Stimulated activated naive CD8-positive, alpha-beta T cell treated with anti-CD3 and anti-CD28 coated beads, Interleukin-15, Interleukin-2, amounts not matched to agents 100 U/mL and 50 U/mL, for 24 hours (primary cell): Measurements from ENCODE around the gene RGS5.
"Not testable (repeated sequence)": the region's sequence is repeated elsewhere in the genome, so short reads cannot be mapped to it uniquely, and the experiment has no call there.

ENCODE experiments used
- ATAC-seq: fragments of 150-1000 bp; cut with Tn5 transposase; one replicate; pipeline ENCODE4 v1.10.0; 2021
- DNase-seq: peaks from one replicate; pipeline ENCODE4 v3.0.0; 2021

Gene RGS5, protein sequence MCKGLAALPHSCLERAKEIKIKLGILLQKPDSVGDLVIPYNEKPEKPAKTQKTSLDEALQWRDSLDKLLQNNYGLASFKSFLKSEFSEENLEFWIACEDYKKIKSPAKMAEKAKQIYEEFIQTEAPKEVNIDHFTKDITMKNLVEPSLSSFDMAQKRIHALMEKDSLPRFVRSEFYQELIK

DNA sequence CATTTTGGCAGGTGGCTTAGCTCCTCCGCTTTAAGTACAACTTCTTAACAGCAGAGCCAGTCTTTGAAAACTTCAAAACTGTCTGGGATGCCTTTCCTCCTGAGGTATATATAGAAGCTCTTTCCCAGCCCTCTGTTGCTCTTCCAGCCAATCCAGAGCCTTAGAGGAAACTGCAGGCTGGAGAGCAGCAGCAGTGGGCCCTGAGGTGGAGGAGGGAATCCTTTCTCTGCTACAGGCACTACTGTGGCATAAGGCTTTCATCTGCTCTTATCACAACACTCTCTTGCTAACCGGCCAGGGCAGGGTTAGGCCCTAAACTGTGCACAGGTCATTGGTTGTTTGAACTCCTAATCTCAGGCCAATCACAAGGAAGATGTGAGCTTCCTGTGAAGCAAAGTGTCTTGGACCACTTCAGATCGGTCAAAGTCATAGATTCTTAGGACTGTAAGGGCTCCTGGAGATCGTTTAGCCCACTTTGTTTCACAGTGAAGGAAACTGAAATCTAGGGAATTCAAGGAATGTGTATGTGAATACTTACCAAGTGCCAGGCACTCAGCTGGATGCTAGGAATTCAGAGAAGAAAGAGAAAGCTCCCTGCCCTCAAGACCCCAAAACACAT, at the start of gene RGS5:
RGS5 (minus strand) TSS at position 84 of the 619 bp plus-strand sequence; CDS start at position 3, 81 bp downstream.
- DNase-seq (no peak), ATAC-seq (no peak)

DNA sequence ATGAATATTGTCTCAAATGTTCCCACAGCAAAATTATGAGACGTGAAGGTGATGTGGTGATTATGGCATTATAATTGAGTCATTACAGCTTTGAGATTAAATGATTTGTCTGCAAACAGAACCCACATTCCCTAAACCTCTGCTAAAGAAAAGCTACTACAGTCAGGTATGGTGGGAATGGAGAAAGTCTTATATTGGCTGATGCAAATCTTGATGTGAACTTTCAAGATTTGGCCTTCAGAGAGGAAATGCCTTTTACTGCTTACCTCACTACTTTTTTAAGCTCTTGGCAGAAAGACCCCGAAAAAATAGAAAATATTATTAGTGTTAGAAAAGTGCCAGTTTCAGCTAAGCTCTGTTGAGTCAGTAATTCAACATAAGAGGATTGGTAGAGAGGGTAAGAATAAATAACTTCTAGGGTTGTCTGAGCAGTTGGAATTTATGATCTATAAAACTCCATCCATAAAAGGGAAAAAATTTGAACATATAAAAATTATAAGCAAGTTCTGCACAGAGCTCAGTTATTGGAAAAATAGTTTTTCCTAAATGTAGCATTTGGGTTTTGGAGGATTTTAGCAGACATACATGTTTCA, 47.8 kb upstream of the RGS5 start:
- DNase-seq, result no peak
- no peak for ATAC-seq

DNA sequence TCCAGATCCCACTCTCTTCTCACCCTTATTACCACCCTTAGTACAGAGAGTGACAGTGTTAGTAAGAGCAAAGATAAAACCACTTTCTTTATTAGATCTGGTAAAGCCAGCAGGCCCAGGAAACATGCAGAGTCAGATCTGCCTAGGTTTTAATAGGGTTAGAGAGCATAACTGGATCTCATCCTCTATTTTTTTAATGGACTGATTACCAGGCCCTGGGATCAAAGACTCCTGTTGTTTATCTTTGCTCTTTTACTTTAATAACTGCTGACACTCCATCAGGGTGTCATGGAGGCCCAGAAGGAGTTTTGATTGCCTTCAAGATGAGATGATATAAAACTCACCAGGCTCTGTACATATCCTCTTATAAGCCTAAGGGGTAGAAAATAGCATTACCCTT, 45.3 kb upstream of the RGS5 start:
- ATAC-seq, result no peak
- DNase-seq, result no peak

DNA sequence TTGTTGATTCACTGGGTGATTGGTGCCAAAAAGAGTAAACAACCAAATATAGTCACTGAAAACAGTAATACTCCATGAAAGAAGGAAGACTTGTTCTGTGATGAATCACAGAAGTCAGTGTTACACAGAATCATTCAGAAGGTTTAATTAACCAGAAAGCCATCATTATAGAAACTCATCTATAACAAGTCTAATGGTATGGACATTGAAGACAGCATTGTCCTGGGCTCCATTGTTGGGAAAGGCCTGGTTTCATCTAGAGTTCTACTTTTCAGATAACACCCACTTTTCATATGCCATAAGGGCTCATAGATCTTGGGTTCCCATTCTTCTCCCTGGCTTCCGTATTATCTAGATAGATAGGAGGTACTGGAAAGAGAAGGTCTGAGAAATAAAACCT, 41.9 kb upstream of the RGS5 start:
- DNase-seq, ATAC-seq: not testable (repeated sequence)

DNA sequence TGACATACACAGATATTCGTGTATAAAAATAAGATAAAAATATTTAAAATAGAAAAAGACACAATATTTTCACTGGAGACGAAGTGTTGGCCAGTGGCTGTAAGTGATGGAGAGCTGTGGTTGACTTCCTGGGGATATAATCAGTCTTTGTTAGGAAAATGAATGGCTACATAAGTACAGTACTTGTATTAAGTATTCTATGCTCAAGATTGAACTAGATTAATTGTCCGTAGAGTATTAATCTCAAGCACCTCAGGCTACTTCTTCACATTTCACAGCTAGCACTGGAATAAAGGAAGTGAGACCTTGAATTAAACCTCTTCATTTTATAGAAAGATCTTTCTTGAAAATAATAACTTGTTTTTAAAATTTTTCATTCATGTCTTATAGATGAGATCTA, 39.0 kb upstream of the RGS5 start:
- DNase-seq (no peak), ATAC-seq (no peak)

DNA sequence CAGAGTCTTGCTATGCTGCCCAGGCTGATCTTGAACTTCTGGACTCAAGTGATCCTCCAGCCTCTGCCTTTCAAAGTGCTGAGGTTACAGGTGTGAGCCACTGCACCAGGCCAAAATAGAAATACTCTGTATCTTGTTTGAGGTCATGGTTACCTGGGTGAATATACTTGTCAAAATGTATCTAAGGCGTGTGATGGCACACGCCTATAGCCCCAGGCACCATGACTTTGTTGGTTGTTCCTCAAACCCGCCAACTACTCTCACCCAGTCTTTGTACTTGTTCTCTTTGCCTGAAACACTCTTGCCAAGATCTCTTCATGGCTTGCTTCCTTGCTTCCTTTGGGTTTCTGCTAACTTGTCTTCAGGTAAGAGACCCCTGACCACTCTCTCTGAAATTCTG, 38.0 kb upstream of the RGS5 start:
- ATAC-seq (no peak), DNase-seq (no peak)

DNA sequence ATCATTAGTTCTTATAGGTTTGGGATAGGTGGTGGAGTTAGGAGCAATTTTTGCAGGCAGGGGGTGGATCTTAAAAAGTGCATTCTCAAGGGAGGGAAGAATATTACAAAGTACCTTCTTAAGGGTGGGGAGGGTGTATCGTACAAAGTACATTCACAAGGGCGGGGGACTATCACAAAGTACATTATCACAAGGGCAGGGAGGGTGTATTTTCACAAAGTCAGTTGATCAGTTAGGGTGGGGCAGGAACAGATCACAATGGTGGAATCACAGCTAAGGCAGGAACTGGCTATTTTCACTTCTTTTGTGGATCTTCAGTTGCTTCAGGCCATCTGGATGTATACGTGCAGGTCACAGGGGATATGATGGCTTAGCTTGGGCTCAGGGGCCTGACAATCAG, 30.9 kb upstream of the RGS5 start:
- not testable (repeated sequence) for ATAC-seq

DNA sequence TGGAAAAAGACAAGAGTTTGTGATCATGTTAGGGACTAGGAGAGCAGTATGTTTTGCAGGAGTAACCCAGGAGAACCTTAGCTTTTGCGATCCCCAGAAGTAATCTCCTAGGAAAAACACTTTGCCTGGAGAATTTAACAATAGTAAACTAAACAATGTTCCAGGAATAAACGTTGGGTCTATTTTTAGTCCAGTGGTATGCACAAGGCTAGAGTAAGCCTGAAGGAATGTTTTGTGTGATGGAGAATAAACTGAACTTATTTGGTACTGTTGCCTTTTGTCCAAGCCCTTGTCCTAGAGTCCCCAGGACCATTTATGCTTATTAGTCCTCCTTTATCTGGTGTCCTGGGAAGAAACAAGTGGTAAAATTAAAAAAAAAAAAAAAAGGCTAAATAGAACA, 28.7 kb upstream of the RGS5 start:
- no peak for ATAC-seq
- no peak for DNase-seq

More for the DNA sequence above, 30.9 kb upstream of the RGS5 start:
- not testable (repeated sequence) for DNase-seq

DNA sequence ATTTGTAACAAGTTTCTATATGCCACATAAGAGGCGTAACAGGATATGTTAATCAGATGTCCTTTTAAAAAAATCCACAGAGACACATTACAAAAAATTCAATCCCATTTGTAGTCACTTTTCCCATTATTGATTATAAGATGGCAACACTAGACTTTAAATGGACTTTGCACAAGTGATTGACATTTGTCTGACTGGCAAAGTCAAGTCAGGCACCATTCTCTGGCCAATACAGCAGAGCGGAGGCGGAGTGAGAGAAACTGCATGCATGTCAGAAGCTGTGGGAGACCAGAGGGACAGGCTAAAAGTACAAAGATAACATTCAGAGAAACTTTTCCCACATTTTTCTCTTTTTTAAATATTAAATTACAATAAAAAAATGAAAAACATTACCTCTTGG, 28.1 kb upstream of the RGS5 start:
- ATAC-seq (no peak), DNase-seq (no peak)

DNA sequence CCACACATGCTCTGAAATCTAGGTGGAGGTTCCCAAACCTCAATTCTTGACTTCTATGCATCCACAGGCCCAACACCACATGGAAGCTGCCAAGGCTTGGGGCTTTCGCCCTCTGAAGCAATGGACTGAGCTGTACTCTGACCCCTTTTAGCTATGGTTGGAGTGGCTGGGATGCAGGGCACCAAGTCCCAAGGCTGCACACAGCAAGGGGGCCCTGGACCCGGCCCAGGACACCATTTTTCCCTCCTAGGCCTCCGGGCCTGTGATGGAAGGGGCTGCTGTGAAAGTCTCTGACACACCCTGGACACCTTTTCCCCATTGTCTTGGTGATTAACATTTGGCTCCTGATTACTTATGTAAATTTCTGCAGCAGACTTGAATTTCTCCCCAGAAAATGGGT, 25.6 kb upstream of the RGS5 start:
- ATAC-seq, DNase-seq: not testable (repeated sequence)

DNA sequence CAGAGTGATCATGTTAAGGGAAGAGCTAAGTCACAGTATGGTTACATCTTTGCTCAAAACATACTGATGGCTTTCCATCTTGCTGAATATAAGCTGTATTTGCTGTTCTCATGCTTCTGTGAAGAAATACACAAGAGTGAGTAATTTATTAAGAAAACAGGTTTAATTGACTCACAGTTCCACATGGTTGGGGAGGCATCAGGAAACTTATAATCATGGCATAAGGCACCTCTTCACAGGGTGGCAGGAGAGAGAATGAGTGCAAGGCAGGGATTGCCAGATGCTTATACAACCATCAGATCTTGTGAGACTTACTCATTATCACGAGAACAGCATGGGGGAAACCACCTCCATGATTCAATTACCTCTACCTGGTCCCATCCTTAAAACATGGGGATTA, 24.4 kb upstream of the RGS5 start:
- no peak for ATAC-seq

DNA sequence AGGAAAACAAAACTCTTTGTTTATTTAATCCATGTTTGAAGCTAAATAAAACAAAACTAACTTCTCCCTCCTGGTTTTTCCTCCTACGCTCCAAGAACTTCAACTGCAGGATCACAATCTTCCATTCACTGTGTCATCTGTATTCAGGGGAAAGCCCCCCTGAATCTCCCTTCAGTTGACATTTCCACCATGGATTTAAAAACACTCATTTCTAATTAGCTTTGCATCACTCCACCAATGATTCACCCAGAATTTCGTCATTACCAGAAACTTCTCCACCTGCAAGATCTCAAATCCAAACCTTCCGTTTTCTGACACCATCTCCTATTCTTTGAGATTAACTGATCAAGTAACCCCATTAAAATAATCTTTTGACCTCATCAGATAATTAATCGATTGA, 10.9 kb upstream of the RGS5 start:
- DNase-seq (no peak), ATAC-seq (no peak)

More for the DNA sequence above, 24.4 kb upstream of the RGS5 start:
- DNase-seq, result no peak

DNA sequence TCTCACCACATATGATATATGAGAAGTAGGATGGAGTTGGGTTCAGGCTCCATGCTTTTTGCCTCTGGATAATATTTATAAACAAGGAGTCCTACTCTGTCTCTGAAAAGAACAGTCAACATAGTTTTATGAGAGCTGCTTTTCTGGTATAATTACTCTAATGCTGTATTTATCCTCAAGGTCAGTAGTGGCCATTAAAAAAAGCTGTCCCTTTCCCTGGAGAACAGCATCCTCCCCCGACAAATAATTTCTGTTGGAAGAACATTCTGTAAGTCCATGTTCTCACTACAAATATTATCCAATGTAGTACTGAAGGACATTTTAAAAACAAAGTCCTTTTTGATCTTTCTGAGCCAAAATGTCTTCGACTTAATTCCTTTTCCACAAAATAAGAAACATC, 9.0 kb upstream of the RGS5 start:
- DNase-seq (no peak), ATAC-seq (no peak)

DNA sequence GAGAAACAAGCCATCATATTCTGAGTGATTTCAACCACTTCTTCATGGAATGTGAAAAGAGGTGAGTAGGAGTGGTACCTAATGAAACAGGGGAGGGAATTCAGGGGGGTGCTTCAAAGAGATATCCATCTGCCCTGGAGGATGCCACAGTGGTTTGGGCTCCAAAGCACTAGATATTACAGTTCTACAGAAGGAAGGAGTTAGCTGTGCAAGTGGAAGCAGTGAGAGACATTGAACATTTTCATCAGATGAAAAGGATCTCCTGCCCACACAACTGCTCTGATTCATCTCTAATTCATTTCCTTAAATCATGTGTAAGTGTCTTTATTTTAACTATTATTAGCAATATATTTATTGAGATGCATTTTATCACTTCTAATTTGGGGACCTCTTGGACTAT, 2.8 kb upstream of the RGS5 start:
- DNase-seq, result no peak
- no peak for ATAC-seq

DNA sequence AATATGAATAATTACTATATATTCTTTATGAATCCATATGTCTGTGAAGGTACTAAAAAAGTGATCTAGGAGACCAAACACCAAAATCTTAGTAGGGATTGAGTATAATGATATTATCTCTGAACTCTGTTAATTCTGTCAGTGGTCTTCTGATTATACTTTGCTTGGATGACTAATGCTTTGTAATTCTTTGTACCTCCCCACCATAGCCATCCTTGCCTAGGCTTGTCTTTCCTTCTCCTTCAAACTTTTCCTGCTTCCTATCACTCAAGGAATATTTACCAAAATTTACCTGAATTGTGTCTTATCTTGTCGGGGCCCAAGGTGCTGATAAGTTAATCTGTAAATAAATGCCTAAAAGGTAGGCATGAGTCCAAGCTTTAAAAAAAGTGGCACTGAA, 845 bp upstream of the RGS5 start:
- no peak for ATAC-seq
- DNase-seq, result no peak

DNA sequence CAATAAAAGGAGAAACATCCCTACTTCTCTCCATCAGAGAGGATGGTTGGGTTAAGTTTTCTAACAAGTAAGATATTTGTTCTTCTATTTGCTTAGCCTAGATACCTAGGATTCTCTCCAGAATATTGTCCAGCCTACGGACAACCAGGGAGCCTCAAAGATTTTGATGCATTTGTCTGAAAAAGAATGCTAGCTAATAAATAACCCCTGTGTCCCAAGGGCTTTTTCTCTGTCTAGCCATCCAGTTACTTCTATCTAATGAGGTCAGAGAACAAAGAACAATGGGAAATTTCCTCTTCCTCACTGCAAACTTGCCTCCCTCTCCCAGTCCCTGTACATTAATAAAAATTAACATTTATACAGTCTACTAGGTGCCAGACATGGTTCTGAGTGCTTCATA, 810 bp downstream of the RGS5 start:
- ATAC-seq (no peak), DNase-seq (no peak)

DNA sequence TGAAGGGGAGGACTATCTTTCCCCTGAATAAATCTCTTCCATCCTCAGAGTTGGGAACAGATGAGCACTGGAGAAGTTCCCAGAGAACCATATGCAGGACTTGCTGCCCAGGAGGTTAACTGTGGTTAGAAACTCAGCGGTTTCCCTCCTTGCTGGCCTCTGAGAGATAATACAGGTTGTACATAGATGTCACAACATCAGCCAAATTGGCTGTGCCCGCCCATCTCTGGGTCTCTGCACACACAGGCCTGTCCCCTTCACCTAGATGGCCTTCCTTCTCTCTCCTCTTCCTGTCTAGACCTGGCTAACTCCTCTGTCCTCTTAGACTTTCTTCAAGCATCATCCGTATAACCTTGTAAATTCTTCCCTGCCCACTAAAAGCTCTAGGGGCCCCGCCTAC, 5.7 kb downstream of the RGS5 start:
- DNase-seq (no peak), ATAC-seq (no peak)

DNA sequence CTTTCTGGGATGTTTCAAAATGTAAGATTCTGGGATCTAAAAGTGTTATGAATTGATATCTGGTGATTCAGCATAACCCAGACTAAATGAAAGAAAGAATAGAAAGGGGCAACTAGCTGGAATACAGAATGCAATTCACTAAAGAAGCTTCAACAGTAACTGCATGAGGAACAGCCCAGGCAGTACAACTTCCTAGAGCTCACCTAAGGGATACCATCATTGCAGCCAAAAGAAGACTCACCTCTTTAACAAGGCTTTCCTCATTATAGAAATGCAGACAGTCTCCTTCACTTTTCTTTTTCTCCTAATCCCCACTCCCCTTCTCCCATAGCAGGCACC, 6.3 kb downstream of the RGS5 start:
- ATAC-seq, result no peak
- DNase-seq, result no peak

DNA sequence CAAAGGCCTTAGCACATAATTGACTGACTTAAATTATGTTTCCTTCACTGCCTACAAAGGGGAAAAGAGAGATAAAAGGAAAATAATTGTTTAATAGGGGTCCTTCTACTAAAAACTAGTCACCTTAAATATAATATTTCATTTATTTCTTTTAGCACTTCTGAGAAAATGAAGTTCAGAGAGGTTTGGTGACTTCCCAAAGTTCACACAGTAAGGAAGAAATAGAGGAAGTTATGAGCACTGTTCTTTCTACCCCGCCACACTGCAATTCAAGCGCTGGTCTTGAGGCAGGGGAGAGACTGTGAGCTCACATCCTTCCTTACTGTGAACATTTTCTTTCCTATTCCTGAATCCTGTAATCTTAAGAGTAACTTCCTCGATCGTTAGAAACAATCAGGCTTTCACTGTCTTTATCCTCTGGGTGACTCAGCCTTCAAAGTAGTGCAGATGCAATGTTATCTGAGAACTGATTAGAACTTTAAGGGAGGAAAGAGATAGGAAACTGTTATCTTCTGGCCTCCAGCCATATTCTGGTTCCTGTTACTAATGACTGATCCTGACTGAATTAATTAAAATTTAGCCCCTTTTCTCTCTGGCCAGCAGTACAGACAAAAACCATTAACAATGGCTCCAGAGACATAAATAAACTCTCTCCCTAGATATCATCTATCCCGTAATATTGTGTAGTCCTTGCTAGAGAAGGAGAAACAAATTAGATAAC, 6.8 kb downstream of the RGS5 start:
- ATAC-seq, result no peak
- DNase-seq, result no peak

DNA sequence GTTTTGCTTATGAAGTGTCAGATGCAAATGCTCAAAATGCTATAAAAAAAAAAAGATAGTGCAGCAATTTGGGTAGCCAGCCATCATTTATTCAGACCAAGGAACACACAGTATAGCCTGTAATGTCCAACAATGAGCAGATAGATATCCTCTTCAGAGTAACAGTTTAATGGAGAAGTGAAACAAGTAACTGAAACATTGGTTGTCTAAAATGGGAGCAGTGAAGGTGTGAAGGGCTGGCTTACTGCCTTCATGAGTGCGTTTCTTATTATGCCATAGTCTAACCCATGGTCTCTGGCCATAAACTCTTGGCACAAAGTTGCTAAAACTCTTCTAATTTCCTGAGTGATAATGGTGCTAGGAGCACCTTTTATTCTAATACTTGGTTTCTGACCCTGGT, 11.4 kb downstream of the RGS5 start:
- DNase-seq (no peak), ATAC-seq (no peak)

DNA sequence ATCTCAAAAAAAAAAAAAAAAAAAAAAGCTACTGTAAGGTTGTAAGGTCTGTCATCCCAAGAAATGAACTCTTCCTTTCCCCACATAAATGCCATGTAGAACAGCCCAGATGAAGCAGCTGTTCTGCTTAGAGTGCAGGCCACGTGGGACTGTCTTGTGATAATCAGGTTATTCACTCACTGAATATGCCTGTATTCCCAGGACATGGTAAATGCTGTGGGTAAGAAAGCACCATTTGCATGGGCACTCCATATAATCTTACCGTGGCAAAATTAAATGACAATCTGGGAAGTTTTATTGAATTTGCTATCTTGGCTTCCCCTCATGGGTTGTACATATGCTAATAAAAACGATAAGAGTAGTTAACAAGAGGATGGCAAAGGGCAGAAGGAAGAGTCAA, 13.8 kb downstream of the RGS5 start:
- no peak for ATAC-seq
- no peak for DNase-seq

DNA sequence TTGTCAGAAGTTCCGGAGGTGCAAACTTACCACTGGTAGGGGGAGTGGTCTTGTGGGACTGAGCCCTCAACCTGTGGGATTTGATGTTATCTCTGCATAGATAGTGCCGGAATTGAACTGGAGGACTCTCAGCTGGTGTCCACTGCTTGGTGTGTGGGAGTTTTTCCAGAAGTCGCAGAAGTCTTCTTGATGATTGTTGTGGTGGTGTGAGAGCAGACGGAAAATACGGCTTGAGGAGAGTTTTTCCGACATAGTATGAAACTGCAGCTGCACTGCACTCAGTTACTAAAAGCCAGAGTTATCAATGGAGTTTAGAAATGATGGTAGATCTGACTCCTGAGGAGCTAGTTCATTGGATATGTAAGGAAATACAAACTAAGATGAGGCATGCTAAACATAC, 14.9 kb downstream of the RGS5 start:
- ATAC-seq (no peak), DNase-seq (no peak)

DNA sequence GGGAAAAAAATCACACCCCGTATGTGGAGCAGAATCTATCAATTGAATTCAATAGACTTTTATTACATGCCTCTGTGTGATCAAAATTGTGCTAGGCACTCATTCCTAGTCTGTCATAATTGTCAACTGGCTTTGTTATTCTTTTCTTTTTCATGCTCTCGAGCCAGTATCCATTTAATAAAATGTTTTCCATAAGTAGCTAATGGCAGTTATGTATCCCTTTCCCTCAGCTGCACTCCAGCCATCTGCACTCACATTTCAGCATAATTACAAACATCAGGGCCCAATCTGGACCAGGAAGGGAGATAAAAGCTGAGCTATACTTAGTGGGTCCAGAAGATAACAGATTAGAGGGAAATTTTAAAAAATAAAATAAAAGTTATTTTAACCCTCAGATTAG, 15.9 kb downstream of the RGS5 start:
- DNase-seq (no peak), ATAC-seq (no peak)
